ENCODE results near the gene DNAJC16. TPM values are rescaled to one million over a fixed set of nuclear protein-coding genes. Genes with fewer than 3 reads are reported as not detected.

Gene DNAJC16
- total and polyA plus RNA-seq, 2 donors (not counting 1 experiment from before 2014, with no cell fraction given), result 18.8 to 18.9 TPM

DNA sequence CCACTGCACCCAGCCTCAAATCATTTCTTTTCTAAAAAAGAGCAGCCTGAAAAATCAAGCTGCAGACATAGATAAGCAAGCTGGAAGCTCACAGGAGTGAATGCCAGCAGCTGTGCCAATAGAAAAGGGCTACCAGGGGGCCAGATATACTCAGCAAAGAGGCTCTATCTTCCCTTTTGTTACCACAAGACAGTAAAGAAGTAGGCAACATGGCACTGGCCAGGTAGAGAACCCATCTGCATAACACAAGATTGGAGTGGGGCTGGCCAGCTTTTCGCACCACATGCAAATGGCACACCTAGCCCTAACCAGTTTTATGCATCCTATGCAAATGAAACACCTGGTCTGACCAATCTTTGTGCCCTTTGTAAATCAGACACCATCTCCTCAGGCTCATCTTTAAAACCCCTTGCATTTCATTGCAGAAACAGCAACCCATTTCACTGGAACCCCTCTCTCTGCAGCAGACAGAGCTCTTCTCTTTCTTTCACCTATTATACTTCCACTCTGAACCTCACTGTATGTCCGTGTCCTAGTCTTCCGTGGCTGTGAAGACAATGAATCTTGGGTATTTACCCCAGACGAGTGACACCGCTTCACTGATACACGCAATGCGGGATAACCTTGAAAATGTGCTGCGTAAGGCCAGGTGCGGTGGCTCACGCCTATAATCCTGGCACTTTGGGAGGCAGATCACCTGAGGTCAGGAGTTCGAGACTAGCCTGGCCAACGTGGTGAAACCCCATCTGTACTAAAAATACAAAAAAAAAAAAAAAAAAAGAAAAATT, 17.8 kb upstream of the DNAJC16 start:
- no peak overlapping the region for H3K4me2 ChIP-seq (ENCODE audit: extremely low read depth, insufficient read depth, low read length)
- no peak for TF ChIP-seq EZH2 (IDR thresholded peaks at IDR 0.05; ENCODE audit: low read length, missing control alignments)
- no peak for TF ChIP-seq CTCF (conservative IDR thresholded peaks at IDR 0.05 in 1 of 2, IDR thresholded peaks at IDR 0.05 in 1 of 2; ENCODE audit: low read depth in 1 of 2, low read length in 2 of 2)

DNA sequence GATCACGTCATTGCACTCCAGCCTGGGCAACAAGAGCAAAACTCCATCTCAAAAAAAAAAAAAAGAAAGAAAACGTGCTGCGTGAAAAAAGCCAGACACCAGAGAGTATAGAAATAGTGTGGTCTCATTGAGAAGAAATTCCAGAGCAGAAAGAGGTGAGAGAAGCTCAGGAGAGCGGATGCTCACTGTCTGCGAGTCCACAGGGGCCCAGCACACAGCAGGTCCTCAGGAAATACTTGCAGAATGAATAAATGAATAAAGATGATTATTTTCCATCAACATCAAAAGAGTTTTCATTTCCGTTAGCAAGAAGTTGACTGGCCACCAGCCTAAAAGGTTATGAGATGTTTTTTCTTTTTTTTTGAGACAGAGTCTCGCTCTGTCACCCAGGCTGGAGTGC, 17.1 kb upstream of the DNAJC16 start:
- no peaks in the 10 kb centered on the region for H3K9me3 ChIP-seq (ENCODE audit: control insufficient read depth, insufficient read depth, low read depth, low read length)
- no peak overlapping the region for H2AFZ ChIP-seq (ENCODE audit: low read length)
- no peak for TF ChIP-seq EZH2 (IDR thresholded peaks at IDR 0.05; ENCODE audit: low read length, missing control alignments)
- no peak for TF ChIP-seq CTCF (conservative IDR thresholded peaks at IDR 0.05 in 1 of 2, IDR thresholded peaks at IDR 0.05 in 1 of 2; ENCODE audit: low read depth in 1 of 2, low read length in 2 of 2)
- no peak overlapping the region for H3K27ac ChIP-seq (ENCODE audit: insufficient read depth, low read length)
- peaks cover 3% of the 10 kb centered on the region for H3K4me1 ChIP-seq (ENCODE audit: control insufficient read depth, extremely low read depth, insufficient read depth, low read length)
- no peak for DNase-seq (ENCODE audit: low read depth in 2 of 2)
- H3K27me3 ChIP-seq (ENCODE audit: control insufficient read depth, insufficient read depth, low read length), result no peaks in the 10 kb centered on the region
- no peak overlapping the region for H3K9ac ChIP-seq (ENCODE audit: insufficient read depth, low read length)
- H3K4me3 ChIP-seq (replicated peaks in 1 of 4; ENCODE audit: control extremely low read depth in 1 of 4, insufficient read depth in 1 of 4, low read depth in 3 of 4, low read length in 4 of 4), result no peak overlapping the region
- no peaks in the 10 kb centered on the region for H3K36me3 ChIP-seq (ENCODE audit: control insufficient read depth, insufficient read depth, low read length)
- no peaks in the 10 kb centered on the region for H4K20me1 ChIP-seq (ENCODE audit: control insufficient read depth, extremely low read depth, insufficient read depth, low read length)
- no peaks in the 10 kb centered on the region for H3K79me2 ChIP-seq (ENCODE audit: control insufficient read depth, insufficient read depth, low read length)
- no peak overlapping the region for H3K4me2 ChIP-seq (ENCODE audit: extremely low read depth, insufficient read depth, low read length)

More for the DNA sequence above, 17.8 kb upstream of the DNAJC16 start:
- H3K9ac ChIP-seq (ENCODE audit: insufficient read depth, low read length), result no peak overlapping the region
- no peaks in the 10 kb centered on the region for H3K9me3 ChIP-seq (ENCODE audit: control insufficient read depth, insufficient read depth, low read depth, low read length)
- DNase-seq (ENCODE audit: low read depth in 2 of 2), result no peak
- no peaks in the 10 kb centered on the region for H4K20me1 ChIP-seq (ENCODE audit: control insufficient read depth, extremely low read depth, insufficient read depth, low read length)
- no peaks in the 10 kb centered on the region for H3K27me3 ChIP-seq (ENCODE audit: control insufficient read depth, insufficient read depth, low read length)
- no peak overlapping the region for H2AFZ ChIP-seq (ENCODE audit: low read length)
- H3K4me1 ChIP-seq (ENCODE audit: control insufficient read depth, extremely low read depth, insufficient read depth, low read length), result peaks cover 3% of the 10 kb centered on the region
- no peak overlapping the region for H3K27ac ChIP-seq (ENCODE audit: insufficient read depth, low read length)
- H3K36me3 ChIP-seq (ENCODE audit: control insufficient read depth, insufficient read depth, low read length), result no peaks in the 10 kb centered on the region
- no peaks in the 10 kb centered on the region for H3K79me2 ChIP-seq (ENCODE audit: control insufficient read depth, insufficient read depth, low read length)
- H3K4me3 ChIP-seq (replicated peaks in 1 of 4; ENCODE audit: control extremely low read depth in 1 of 4, insufficient read depth in 1 of 4, low read depth in 3 of 4, low read length in 4 of 4), result no peak overlapping the region

- no peaks in the 10 kb centered on the region for H3K36me3 ChIP-seq (ENCODE audit: control insufficient read depth, insufficient read depth, low read length)
- no peak overlapping the region for H3K27ac ChIP-seq (ENCODE audit: insufficient read depth, low read length)
- no peaks in the 10 kb centered on the region for H3K79me2 ChIP-seq (ENCODE audit: control insufficient read depth, insufficient read depth, low read length)
- no peak overlapping the region for H3K4me2 ChIP-seq (ENCODE audit: extremely low read depth, insufficient read depth, low read length)
- no peaks in the 10 kb centered on the region for H3K9me3 ChIP-seq (ENCODE audit: control insufficient read depth, insufficient read depth, low read depth, low read length)
- no peaks in the 10 kb centered on the region for H4K20me1 ChIP-seq (ENCODE audit: control insufficient read depth, extremely low read depth, insufficient read depth, low read length)
- TF ChIP-seq CTCF (conservative IDR thresholded peaks at IDR 0.05 in 1 of 2, IDR thresholded peaks at IDR 0.05 in 1 of 2; ENCODE audit: low read depth in 1 of 2, low read length in 2 of 2) (no peak), EZH2 (IDR thresholded peaks at IDR 0.05; ENCODE audit: low read length, missing control alignments) (no peak)
- peaks cover 3% of the 10 kb centered on the region for H3K4me1 ChIP-seq (ENCODE audit: control insufficient read depth, extremely low read depth, insufficient read depth, low read length)
- no peak overlapping the region for H2AFZ ChIP-seq (ENCODE audit: low read length)
- no peak overlapping the region for H3K4me3 ChIP-seq (replicated peaks in 1 of 4; ENCODE audit: control extremely low read depth in 1 of 4, insufficient read depth in 1 of 4, low read depth in 3 of 4, low read length in 4 of 4)
- H3K27me3 ChIP-seq (ENCODE audit: control insufficient read depth, insufficient read depth, low read length), result no peaks in the 10 kb centered on the region
- peak in 1 of 2 donors; percentile 4 for DNase-seq (ENCODE audit: low read depth in 2 of 2)
- H3K9ac ChIP-seq (ENCODE audit: insufficient read depth, low read length), result no peak overlapping the region
These were observed 15.8 kb upstream of the DNAJC16 start for GRCh38 chr1:15510611-15511405.
